CD8-positive, alpha-beta memory T cell (primary cell): ENCODE results near the gene TMEM107. TPM values are rescaled to one million over a fixed set of nuclear protein-coding genes. Genes with fewer than 3 reads are reported as not detected.

Source experiments
- CTCF ChIA-PET: fragments of 350-600 bp; sonication (Branson Sonifier 250); formaldehyde crosslinking; loops from one replicate; lab custom pipeline; 2021; ENCODE audit warnings: antibody characterized with exemption; lab: Charles Lee
- POLR2A ChIA-PET: fragments of 350-600 bp; sonication (Branson Sonifier 250); formaldehyde crosslinking; loops from one replicate; lab custom pipeline; 2021; ENCODE audit warnings: antibody characterized with exemption; lab: Charles Lee
- DNase-seq, 5 donors: peaks; one replicate each; pipeline versions ENCODE4 v3.0.0 to v3.0.0-alpha.2; 2020 to 2022; ENCODE audit warnings: mixed read lengths in 1 of 5
- H3K27ac ChIP-seq: one replicate; pipeline ENCODE4 v1.7.0; 2013; ENCODE audit warnings: low read depth, mild to moderate bottlenecking, low read length, moderate library complexity
- H3K27me3 ChIP-seq: 2 replicates; pipeline ENCODE4 v1.7.0; 2013; ENCODE audit warnings: low read length, mild to moderate bottlenecking; ENCODE audit not compliant: insufficient read depth, poor library complexity, severe bottlenecking
- H3K36me3 ChIP-seq: 2 replicates; pipeline ENCODE4 v1.7.0; 2013; ENCODE audit warnings: mild to moderate bottlenecking, low read length, moderate library complexity; ENCODE audit not compliant: insufficient read depth
- H3K4me1 ChIP-seq: 2 replicates; pipeline ENCODE4 v1.7.0; 2013; ENCODE audit warnings: mild to moderate bottlenecking, low read length, moderate library complexity; ENCODE audit not compliant: insufficient read depth
- H3K4me3 ChIP-seq: 2 replicates; pipeline ENCODE4 v1.7.0; 2013; ENCODE audit warnings: mild to moderate bottlenecking, low read length
- H3K9me3 ChIP-seq: 2 replicates; pipeline ENCODE4 v1.7.0; 2013; ENCODE audit warnings: mild to moderate bottlenecking, low read length
- H3K27ac Mint-ChIP-seq, 8 donors: one replicate each; pipeline ENCODE4 v1.8.0; 2020 to 2021; ENCODE audit warnings: mixed read lengths in 8 of 8, mild to moderate bottlenecking in 6 of 8, inconsistent platforms in 3 of 8, moderate library complexity in 3 of 8
- H3K27me3 Mint-ChIP-seq, 2 donors: one replicate each; pipeline ENCODE4 v1.8.0; 2020 to 2021; ENCODE audit warnings: mixed read lengths in 2 of 2, mild to moderate bottlenecking in 1 of 2, moderate library complexity in 1 of 2
- H3K36me3 Mint-ChIP-seq, 3 donors: one replicate each; pipeline ENCODE4 v1.8.0; 2020 to 2021; ENCODE audit warnings: mixed read lengths in 3 of 3, inconsistent platforms in 1 of 3, mild to moderate bottlenecking in 1 of 3
- H3K4me1 Mint-ChIP-seq, 3 donors: one replicate each; pipeline ENCODE4 v1.8.0; 2020 to 2021; ENCODE audit warnings: mixed read lengths in 3 of 3, inconsistent platforms in 1 of 3, mild to moderate bottlenecking in 1 of 3
- H3K4me3 Mint-ChIP-seq, 7 donors: one replicate each; pipeline ENCODE4 v1.8.0; 2020 to 2021; ENCODE audit warnings: mixed read lengths in 7 of 7, mild to moderate bottlenecking in 6 of 7, moderate library complexity in 4 of 7, inconsistent platforms in 2 of 7
- H3K9me3 Mint-ChIP-seq, 5 donors: one replicate each; pipeline ENCODE4 v1.8.0; 2020 to 2022; ENCODE audit warnings: mixed read lengths in 5 of 5, mild to moderate bottlenecking in 3 of 5, moderate library complexity in 2 of 5, inconsistent platforms in 1 of 5
- polyA plus RNA-seq: library from polyadenylated mRNA; unstranded; fragments of 300-500 nt; fragmentation: Illumina TruSeq; gene quantifications from one replicate; pipeline ENCODE4 v1.2.3, GENCODE V29; 2021
- total RNA-seq, 2 experiments: library from RNA; stranded (reverse); gene quantifications; one replicate each; pipeline ENCODE4 v1.2.3, GENCODE V29; 2021

TMEM107 gene
- total and polyA plus RNA-seq, 3 experiments from 2014 or later: 21.3 to 50.7 (median 22.4) TPM

DNA sequence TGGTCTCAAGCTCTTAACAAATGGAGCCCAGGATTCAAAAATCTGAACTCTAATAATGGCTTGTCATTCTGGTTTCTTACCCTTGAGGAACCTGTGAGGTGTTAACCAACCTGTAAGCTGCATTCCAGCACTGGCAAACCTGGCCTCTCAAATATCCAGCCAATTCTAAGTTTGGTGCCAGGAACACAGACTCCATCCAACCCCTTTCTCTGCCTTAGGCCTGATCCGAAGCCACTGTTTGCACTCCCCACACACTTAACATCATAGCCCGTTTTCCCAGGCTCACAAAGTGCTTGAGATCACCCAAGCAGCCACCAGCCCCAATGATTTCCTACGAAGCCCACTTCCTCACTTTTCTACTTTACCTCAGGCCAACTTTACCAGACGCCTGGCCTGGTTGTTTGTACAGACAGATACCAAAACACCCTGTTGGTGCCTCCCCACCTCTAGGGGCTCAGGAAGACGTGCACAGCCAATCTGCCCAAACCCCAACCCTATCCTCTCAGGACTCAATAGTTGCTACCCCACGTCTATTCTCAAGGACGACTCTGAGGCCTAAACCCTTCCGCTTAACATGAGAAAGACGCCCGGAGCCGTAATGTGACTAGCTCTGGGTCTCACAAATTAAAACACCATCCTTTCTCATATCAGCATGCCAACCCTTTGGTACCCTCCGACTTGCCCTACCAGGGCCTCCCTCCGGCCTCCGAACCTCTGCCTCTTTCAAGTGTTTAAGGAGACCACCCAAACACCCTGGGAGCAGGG is 20.8 kb downstream of the TMEM107 start:
- Mint-ChIP-seq H3K4me1 (peaks cover 29 to 73% (median 42%) of the 10 kb centered on the region in 3 donors), H3K36me3 (peaks cover 8 to 55% (median 11%) of the 10 kb centered on the region in 3 donors), H3K4me3 (no peak overlapping the region), H3K9me3 (peaks cover 0 to 4% (median 0%) of the 10 kb centered on the region in 5 donors), H3K27me3 (peaks cover 0 to 20% of the 10 kb centered on the region in 2 donors), H3K27ac (no peak overlapping the region)
- Histone ChIP-seq H3K27me3 (no peaks in the 10 kb centered on the region), H3K27ac (peak overlapping the region; percentile 100), H3K4me3 (peak overlapping the region; percentile 100), H3K36me3 (peaks cover 17% of the 10 kb centered on the region), H3K4me1 (peaks cover 75% of the 10 kb centered on the region), H3K9me3 (no peaks in the 10 kb centered on the region)
- ChIA-PET CTCF (interaction anchor here (1.3 to 11.7 kb wide), 11 partner anchors 15 to 145 kb away, joined by 3 to 108 read pairs (median 8); partner anchors contain the start of genes ALOXE3, HES7 and SLC25A35), POLR2A (interaction anchor here (0.6 to 5.6 kb wide), 13 partner anchors 8 to 472 kb away, joined by 4 to 40 read pairs (median 10); partner anchors contain the start of genes BORCS6, CTC1, HES7 and PFAS)
- DNase-seq: peak in 3 of 5 donors; percentile 49 to 70 (median 60)

DNA sequence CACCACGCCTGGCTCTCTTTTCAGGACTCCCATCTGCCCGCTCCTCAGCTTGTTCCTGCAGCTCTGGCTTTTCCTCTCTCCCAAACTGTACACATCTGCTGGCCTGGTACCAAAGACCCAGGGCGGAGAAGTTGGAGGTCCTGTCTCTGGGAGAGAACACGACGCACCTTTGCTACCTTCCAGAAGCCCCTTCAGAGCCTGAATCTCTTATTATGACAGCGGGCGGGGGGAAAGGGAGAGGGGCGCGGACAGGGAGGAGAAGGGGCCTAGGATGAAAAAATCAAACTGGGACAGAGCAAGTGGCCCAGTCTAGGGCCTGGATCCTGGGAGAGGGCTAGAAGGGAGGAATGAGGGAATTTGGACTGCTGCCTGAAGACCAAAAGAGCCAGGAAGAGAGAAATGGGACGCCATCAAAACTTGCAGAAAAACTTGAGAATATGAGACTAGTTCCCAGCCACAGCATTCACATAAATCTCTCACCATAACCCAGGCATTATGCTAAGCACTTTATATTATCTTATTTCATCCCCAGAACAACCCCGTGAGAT is 21.5 kb downstream of the TMEM107 start:
- H3K36me3 Mint-ChIP-seq: peaks cover 8 to 56% (median 8%) of the 10 kb centered on the region in 3 donors
- Histone ChIP-seq H3K27me3 (no peaks in the 10 kb centered on the region), H3K36me3 (peaks cover 19% of the 10 kb centered on the region), H3K27ac (peak overlapping the region; percentile 100), H3K9me3 (no peaks in the 10 kb centered on the region), H3K4me3 (peak overlapping the region; percentile 100), H3K4me1 (peaks cover 75% of the 10 kb centered on the region)
- peaks cover 0 to 20% of the 10 kb centered on the region in 2 donors for H3K27me3 Mint-ChIP-seq
- H3K4me1 Mint-ChIP-seq: peaks cover 27 to 73% (median 42%) of the 10 kb centered on the region in 3 donors
- DNase-seq: no peak
- peaks cover 0 to 4% (median 0%) of the 10 kb centered on the region in 5 donors for H3K9me3 Mint-ChIP-seq
- H3K27ac Mint-ChIP-seq: no peak overlapping the region
- CTCF ChIA-PET: interaction anchor here (1.3 to 11.7 kb wide), 4 partner anchors 17 to 141 kb away, joined by 3 to 108 read pairs (median 36); partner anchors contain the start of genes ALOXE3 and SLC25A35
- POLR2A ChIA-PET: interaction anchor here (0.6 to 5.6 kb wide), 7 partner anchors 9 to 471 kb away, joined by 3 to 40 read pairs (median 10); partner anchors contain the start of genes BORCS6, CTC1 and SLC25A35
- H3K4me3 Mint-ChIP-seq: no peak overlapping the region

GRCh38 chr17:8153957-8154607 is 22.1 kb downstream of the TMEM107 start:
- Histone ChIP-seq H3K4me3 (peak overlapping the region; percentile 100), H3K27me3 (no peaks in the 10 kb centered on the region), H3K27ac (peak overlapping the region; percentile 100), H3K36me3 (peaks cover 21% of the 10 kb centered on the region), H3K4me1 (peaks cover 70% of the 10 kb centered on the region), H3K9me3 (no peaks in the 10 kb centered on the region)
- Mint-ChIP-seq H3K9me3 (peaks cover 0 to 4% (median 0%) of the 10 kb centered on the region in 5 donors), H3K27ac (no peak overlapping the region), H3K27me3 (peaks cover 0 to 20% of the 10 kb centered on the region in 2 donors), H3K4me1 (peaks cover 27 to 71% (median 40%) of the 10 kb centered on the region in 3 donors), H3K4me3 (no peak overlapping the region), H3K36me3 (peaks cover 8 to 56% (median 11%) of the 10 kb centered on the region in 3 donors)
- CTCF ChIA-PET: interaction anchor here (1.3 to 11.7 kb wide), 4 partner anchors 16 to 141 kb away, joined by 3 to 108 read pairs (median 38); partner anchors contain the start of genes ALOXE3 and SLC25A35
- peak; percentile 90 to 95 (median 94) for DNase-seq
- POLR2A ChIA-PET: interaction anchor here (1.1 to 5.6 kb wide), 4 partner anchors 10 to 94 kb away, joined by 3 to 37 read pairs (median 18); partner anchors contain the start of gene CTC1

GRCh38 chr17:8153525-8153956 is 22.6 kb downstream of the TMEM107 start:
- Histone ChIP-seq H3K27me3 (no peaks in the 10 kb centered on the region), H3K4me1 (peaks cover 66% of the 10 kb centered on the region), H3K9me3 (no peaks in the 10 kb centered on the region), H3K27ac (peak overlapping the region; percentile 100), H3K4me3 (peak overlapping the region; percentile 100), H3K36me3 (peaks cover 26% of the 10 kb centered on the region)
- peak overlapping the region in 1 of 8 donors; percentile 99 for H3K27ac Mint-ChIP-seq
- H3K4me1 Mint-ChIP-seq: peaks cover 22 to 67% (median 35%) of the 10 kb centered on the region in 3 donors
- peaks cover 0 to 20% of the 10 kb centered on the region in 2 donors for H3K27me3 Mint-ChIP-seq
- peak in 2 of 5 donors; percentile 46 to 66 for DNase-seq
- H3K9me3 Mint-ChIP-seq: peaks cover 0 to 4% (median 0%) of the 10 kb centered on the region in 5 donors
- peaks cover 5 to 56% (median 7%) of the 10 kb centered on the region in 3 donors for H3K36me3 Mint-ChIP-seq
- ChIA-PET CTCF (interaction anchor here (5.3 to 11.7 kb wide), 3 partner anchors 16 to 34 kb away, joined by 23 to 108 read pairs (median 52); partner anchors contain the start of gene ALOXE3), POLR2A (interaction anchor here (0.6 to 5.6 kb wide), 5 partner anchors 11 to 94 kb away, joined by 3 to 37 read pairs (median 5); partner anchors contain the start of gene CTC1)
- H3K4me3 Mint-ChIP-seq: peak overlapping the region in 3 of 7 donors; percentile 44 to 98 (median 97)

GRCh38 chr17:8153031-8153451 is 23.1 kb downstream of the TMEM107 start:
- Mint-ChIP-seq H3K9me3 (peaks cover 0 to 4% (median 0%) of the 10 kb centered on the region in 5 donors), H3K27me3 (peaks cover 0 to 20% of the 10 kb centered on the region in 2 donors), H3K36me3 (peaks cover 6 to 58% (median 7%) of the 10 kb centered on the region in 3 donors), H3K4me3 (peak overlapping the region in 2 of 7 donors; percentile 97 to 98), H3K27ac (peak overlapping the region in 1 of 8 donors; percentile 99), H3K4me1 (peaks cover 19 to 65% (median 33%) of the 10 kb centered on the region in 3 donors)
- ChIA-PET POLR2A (interaction anchor here (0.6 to 5.6 kb wide), 4 partner anchors 11 to 69 kb away, joined by 3 to 37 read pairs (median 18); no protein-coding TSS in a partner anchor), CTCF (interaction anchor here (1.1 to 11.7 kb wide), 3 partner anchors 15 to 79 kb away, joined by 3 to 108 read pairs (median 23); partner anchors contain the start of gene ALOXE3)
- Histone ChIP-seq H3K36me3 (peaks cover 28% of the 10 kb centered on the region), H3K27ac (peak overlapping the region; percentile 100), H3K27me3 (no peaks in the 10 kb centered on the region), H3K9me3 (no peaks in the 10 kb centered on the region), H3K4me1 (peaks cover 61% of the 10 kb centered on the region), H3K4me3 (peak overlapping the region; percentile 60)
- peak in 2 of 5 donors; percentile 25 to 51 for DNase-seq

- Mint-ChIP-seq H3K9me3 (peaks cover 0 to 4% (median 0%) of the 10 kb centered on the region in 5 donors), H3K27ac (peak within 1 kb of the TSS in 2 of 8 donors; percentile 91 to 99), H3K4me1 (peaks cover 19 to 65% (median 33%) of the 10 kb centered on the region in 3 donors), H3K27me3 (peaks cover 0 to 20% of the 10 kb centered on the region in 2 donors), H3K4me3 (peak within 1 kb of the TSS in 3 of 7 donors; percentile 93 to 98 (median 97)), H3K36me3 (peaks cover 6 to 65% (median 11%) of the 10 kb centered on the region in 3 donors)
- peak within 1 kb of the TSS; percentile 100 for H3K27ac ChIP-seq
- no peaks in the 10 kb centered on the region for H3K27me3 ChIP-seq
- peaks cover 35% of the 10 kb centered on the region for H3K36me3 ChIP-seq
- H3K9me3 ChIP-seq: no peaks in the 10 kb centered on the region
- DNase-seq: peak; percentile 77 to 89 (median 78)
- POLR2A ChIA-PET: interaction anchor here (0.9 to 2.5 kb wide), 7 partner anchors 9 to 33 kb away, joined by 3 to 10 read pairs (median 6); no protein-coding TSS in a partner anchor
- peak within 1 kb of the TSS; percentile 60 for H3K4me3 ChIP-seq
- H3K4me1 ChIP-seq: peaks cover 60% of the 10 kb centered on the region
- CTCF ChIA-PET: interaction anchor here (1.0 to 11.7 kb wide), 4 partner anchors 14 to 79 kb away, joined by 3 to 108 read pairs (median 13); partner anchors contain the start of gene ALOXE3
These were observed 23.9 kb downstream of the TMEM107 start, which contains the start of gene PER1 for GRCh38 chr17:8152112-8152775. Gene PER1, minus strand, starts transcription at chr17:8152404. Its CDS starts 1,698 bp downstream, at chr17:8150706.
